CD14-positive monocyte (primary cell): ENCODE data around the gene PARP3. TPM values are rescaled to one million over a fixed set of nuclear protein-coding genes. Genes with fewer than 3 reads are reported as not detected.

ENCODE experiments used
- DNase-seq, 3 donors: peaks; one replicate each; pipeline ENCODE4 v3.0.0-alpha.2; 2011 to 2022
- H2AFZ ChIP-seq: 2 replicates; pipeline ENCODE4 v1.6.0; 2012; ENCODE audit warnings: mild to moderate bottlenecking, low read depth, low read length, inconsistent platforms; ENCODE audit not compliant: insufficient read depth, poor library complexity, severe bottlenecking
- H3K27ac ChIP-seq, 2 donors: 1 replicate in 1 of 2; 2 replicates in 1 of 2; pipeline ENCODE4 v1.5.1; 2012 to 2013; ENCODE audit warnings: low read length in 2 of 2, control low read depth in 1 of 2, inconsistent platforms in 1 of 2, low read depth in 1 of 2, mild to moderate bottlenecking in 1 of 2
- H3K27me3 ChIP-seq, 2 donors: one replicate each; pipeline versions ENCODE4 v1.6.0 to v1.6.1; 2011 to 2013; ENCODE audit warnings: low read length in 2 of 2; ENCODE audit not compliant: control insufficient read depth in 2 of 2, insufficient read depth in 2 of 2
- H3K36me3 ChIP-seq, 2 donors: replicated peaks in 1 of 2; 1 replicate in 1 of 2; 2 replicates in 1 of 2; pipeline versions ENCODE4 v1.5.1 to v1.6.1; 2012 to 2013; ENCODE audit warnings: low read length in 2 of 2, control low read depth in 1 of 2, inconsistent platforms in 1 of 2, mild to moderate bottlenecking in 1 of 2; ENCODE audit not compliant: insufficient read depth in 2 of 2, control insufficient read depth in 1 of 2
- H3K4me1 ChIP-seq, 2 donors: 1 replicate in 1 of 2; 2 replicates in 1 of 2; pipeline versions ENCODE4 v1.5.1 to v1.6.1; 2012 to 2013; ENCODE audit warnings: low read length in 2 of 2, control low read depth in 1 of 2, inconsistent platforms in 1 of 2, mild to moderate bottlenecking in 1 of 2, moderate library complexity in 1 of 2; ENCODE audit not compliant: insufficient read depth in 2 of 2, control insufficient read depth in 1 of 2
- H3K4me2 ChIP-seq: replicated peaks from 2 replicates; pipeline ENCODE3; 2012; ENCODE audit warnings: low read length, moderate library complexity, mild to moderate bottlenecking; ENCODE audit not compliant: poor library complexity, severe bottlenecking; ENCODE audit errors: extremely low read depth
- H3K4me3 ChIP-seq, 3 experiments: fragments of 200-600 bp in 1 of 3; sonication (generic) in 1 of 3; replicated peaks in 1 of 3; 1 replicate in 2 of 3; 2 replicates in 1 of 3; pipeline ENCODE4 v1.5.1; 2011 to 2013; ENCODE audit warnings: low read length in 3 of 3, mild to moderate bottlenecking in 3 of 3, control low read depth in 2 of 3, low read depth in 2 of 3, inconsistent platforms in 1 of 3, moderate library complexity in 1 of 3
- H3K79me2 ChIP-seq: 2 replicates; pipeline ENCODE4 v1.6.0; 2012; ENCODE audit warnings: mild to moderate bottlenecking, control low read depth, inconsistent platforms, low read length, moderate library complexity; ENCODE audit not compliant: insufficient read depth
- H3K9ac ChIP-seq: 2 replicates; pipeline ENCODE4 v1.6.0; 2017; ENCODE audit warnings: low read length, mild to moderate bottlenecking; ENCODE audit not compliant: insufficient read depth, poor library complexity, severe bottlenecking
- H3K9me3 ChIP-seq, 2 donors: replicated peaks in 1 of 2; 1 replicate in 1 of 2; 2 replicates in 1 of 2; pipeline versions ENCODE4 v1.5.1 to v1.6.1; 2012 to 2013; ENCODE audit warnings: low read length in 2 of 2, control low read depth in 1 of 2; ENCODE audit not compliant: control insufficient read depth in 1 of 2, insufficient read depth in 1 of 2
- H4K20me1 ChIP-seq: 2 replicates; pipeline ENCODE4 v1.6.0; 2012; ENCODE audit warnings: mild to moderate bottlenecking, low read length, control low read depth, moderate library complexity; ENCODE audit not compliant: insufficient read depth
- H3K27ac Mint-ChIP-seq, 7 donors: one replicate each; pipeline ENCODE4 v1.8.0; 2020; ENCODE audit warnings: mild to moderate bottlenecking in 7 of 7, mixed read lengths in 7 of 7, moderate library complexity in 6 of 7, inconsistent platforms in 2 of 7
- H3K27me3 Mint-ChIP-seq, 3 donors: one replicate each; pipeline ENCODE4 v1.8.0; 2021 to 2022; ENCODE audit warnings: low read depth in 3 of 3, mild to moderate bottlenecking in 3 of 3, mixed read lengths in 3 of 3, moderate library complexity in 3 of 3, inconsistent platforms in 1 of 3
- H3K36me3 Mint-ChIP-seq, 2 donors: one replicate each; pipeline ENCODE4 v1.8.0; 2020; ENCODE audit warnings: mixed read lengths in 2 of 2, inconsistent platforms in 1 of 2, mild to moderate bottlenecking in 1 of 2
- H3K4me1 Mint-ChIP-seq: one replicate; pipeline ENCODE4 v1.8.0; 2020; ENCODE audit warnings: mild to moderate bottlenecking, mixed read lengths
- H3K4me3 Mint-ChIP-seq, 2 donors: one replicate each; pipeline ENCODE4 v1.8.0; 2020; ENCODE audit warnings: mild to moderate bottlenecking in 2 of 2, mixed read lengths in 2 of 2, moderate library complexity in 1 of 2
- H3K9me3 Mint-ChIP-seq, 7 donors: one replicate each; pipeline ENCODE4 v1.8.0; 2020 to 2022; ENCODE audit warnings: mixed read lengths in 7 of 7, mild to moderate bottlenecking in 6 of 7, moderate library complexity in 6 of 7, inconsistent platforms in 2 of 7
- CTCF ChIP-seq: fragments of 200-600 bp; IDR thresholded peaks from one replicate; pipeline ENCODE4 v1.8.0; 2022; ENCODE audit warnings: antibody characterized with exemption, mild to moderate bottlenecking
- WGBS: methylation state at CpG from one replicate; pipeline ENCODE4 v1.1.5; 2013; ENCODE audit warnings: missing lambda C conversion rate; ENCODE audit not compliant: insufficient coverage; 5-methylcytosine and 5-hydroxymethylcytosine counted together
- intact Hi-C, 2 donors: fragments of 100-400 bp; cut with micrococcal nuclease; formaldehyde crosslinking; loops; one replicate each; pipeline versions ENCODE4 v1.15.0 to v1.15.1; 2023
- polyA plus RNA-seq, 3 donors: library from polyadenylated mRNA; depleted of rRNA in 1 of 3; unstranded in 2 of 3; stranded (reverse) in 1 of 3; fragments of 300-500 nt in 2 of 3; fragments of >200 nt in 1 of 3; fragmentation: Illumina TruSeq in 2 of 3; gene quantifications; 1 replicate in 2 of 3; 2 replicates in 1 of 3; pipeline ENCODE4 v1.2.3, GENCODE V29; 2012 to 2021

The PARP3 gene
- polyA plus RNA-seq, 3 donors: 1.2 to 6.9 (median 1.7) TPM

DNA sequence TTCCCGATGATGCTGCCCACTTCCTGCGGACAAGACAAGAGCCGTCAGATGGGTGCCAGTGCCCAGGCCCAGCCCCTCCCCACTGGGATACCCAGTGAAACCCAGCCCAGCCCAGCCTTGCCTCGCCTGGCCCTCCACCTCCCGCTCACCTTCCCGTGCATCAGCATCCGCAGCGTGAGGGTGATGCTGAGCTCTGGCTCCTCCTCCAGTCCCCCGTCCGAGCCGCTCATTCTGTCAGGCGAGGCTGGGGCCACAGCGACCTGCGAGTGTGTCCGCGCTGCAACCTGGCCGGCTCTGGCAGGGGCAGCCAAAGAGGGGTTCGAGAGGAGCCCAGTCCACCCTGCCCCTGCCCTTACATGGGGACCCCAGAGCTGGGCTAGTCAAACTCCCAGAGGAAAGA lies 18.8 kb downstream of the PARP3 start:
- 94% methylated on average over 18 of the region's 18 CpGs for WGBS
- no peak overlapping the region for H3K9ac ChIP-seq
- H3K4me1 ChIP-seq: peaks cover 16 to 19% of the 10 kb centered on the region in 2 donors
- H3K27ac ChIP-seq: no peak overlapping the region
- no peak overlapping the region for H3K4me3 ChIP-seq
- Mint-ChIP-seq H3K9me3 (peaks cover 0 to 5% (median 0%) of the 10 kb centered on the region in 7 donors), H3K4me3 (no peak overlapping the region), H3K4me1 (peaks cover 14% of the 10 kb centered on the region), H3K27me3 (peaks cover 28 to 60% (median 31%) of the 10 kb centered on the region in 3 donors), H3K36me3 (peaks cover 0 to 6% of the 10 kb centered on the region in 2 donors), H3K27ac (no peak overlapping the region)
- H3K27me3 ChIP-seq: peaks cover 2 to 41% of the 10 kb centered on the region in 2 donors
- H3K36me3 ChIP-seq: no peaks in the 10 kb centered on the region
- TF ChIP-seq CTCF: no peak
- intact Hi-C loops: no loop called here
- no peaks in the 10 kb centered on the region for H3K79me2 ChIP-seq
- DNase-seq: no peak
- no peak overlapping the region for H2AFZ ChIP-seq
- no peak overlapping the region for H3K4me2 ChIP-seq
- H3K9me3 ChIP-seq: no peaks in the 10 kb centered on the region
- no peaks in the 10 kb centered on the region for H4K20me1 ChIP-seq

DNA sequence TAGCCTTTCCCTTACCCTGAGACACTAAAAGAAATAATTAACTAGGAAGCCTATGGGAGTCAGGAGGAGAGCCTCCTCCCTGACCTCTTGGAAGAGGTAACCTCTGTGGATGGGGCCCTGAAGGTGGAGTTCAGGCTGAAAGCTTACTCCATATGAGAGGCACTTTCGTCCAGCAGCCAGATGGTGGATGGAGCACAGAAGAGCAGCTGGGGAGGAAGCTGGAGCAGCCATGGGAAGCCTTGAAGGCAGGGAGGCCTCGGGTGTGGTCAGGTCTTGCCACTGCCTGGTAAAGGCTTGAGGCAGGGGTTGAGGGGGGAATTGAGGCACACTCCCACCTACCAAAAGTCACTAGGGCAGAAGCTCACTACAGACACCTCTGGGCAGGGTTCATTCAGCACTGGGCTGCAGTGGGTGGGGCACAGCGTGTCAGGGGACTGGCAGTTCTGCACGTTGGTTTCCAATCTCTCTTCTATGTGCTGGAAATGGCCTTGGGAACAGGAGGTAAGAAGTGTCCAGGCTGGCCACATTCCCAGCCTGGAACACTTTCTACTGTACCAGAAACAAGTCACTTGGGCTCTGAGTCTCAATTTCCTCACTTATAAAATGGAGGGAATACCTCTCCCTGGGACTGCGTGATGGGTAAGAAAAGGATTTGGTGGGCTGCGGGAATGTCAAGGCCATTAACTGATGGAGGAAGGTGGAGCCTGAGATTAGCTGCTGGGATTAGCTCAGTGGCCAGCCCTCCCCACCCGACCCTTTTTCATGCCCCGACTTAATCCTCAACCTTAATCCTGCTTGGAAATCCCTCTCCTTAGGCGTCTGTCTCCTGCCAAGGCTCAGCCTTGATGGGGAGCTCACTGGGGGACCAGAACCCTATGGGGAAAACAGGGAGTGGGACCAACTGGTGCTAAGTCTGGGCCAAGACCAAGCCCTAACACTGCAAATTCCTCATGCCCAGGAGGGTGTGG lies 19.7 kb downstream of the PARP3 start:
- Histone ChIP-seq H3K9ac (no peak overlapping the region), H3K4me1 (peaks cover 12% of the 10 kb centered on the region in 2 donors), H3K27me3 (peaks cover 6 to 44% of the 10 kb centered on the region in 2 donors), H4K20me1 (no peaks in the 10 kb centered on the region), H3K9me3 (no peaks in the 10 kb centered on the region), H3K36me3 (no peaks in the 10 kb centered on the region), H3K27ac (no peak overlapping the region), H3K4me3 (no peak overlapping the region), H3K4me2 (no peak overlapping the region), H3K79me2 (no peaks in the 10 kb centered on the region), H2AFZ (no peak overlapping the region)
- Mint-ChIP-seq H3K4me3 (no peak overlapping the region), H3K27ac (no peak overlapping the region), H3K36me3 (peaks cover 0 to 6% of the 10 kb centered on the region in 2 donors), H3K4me1 (peaks cover 11% of the 10 kb centered on the region), H3K27me3 (peaks cover 32 to 61% (median 34%) of the 10 kb centered on the region in 3 donors), H3K9me3 (peaks cover 0 to 10% (median 0%) of the 10 kb centered on the region in 7 donors)
- 74% methylated on average over 3 of the region's 9 CpGs for WGBS
- DNase-seq: no peak
- intact Hi-C loops: no loop called here
- no peak for TF ChIP-seq CTCF
